ENCODE results near the gene AKAP9.

DNA sequence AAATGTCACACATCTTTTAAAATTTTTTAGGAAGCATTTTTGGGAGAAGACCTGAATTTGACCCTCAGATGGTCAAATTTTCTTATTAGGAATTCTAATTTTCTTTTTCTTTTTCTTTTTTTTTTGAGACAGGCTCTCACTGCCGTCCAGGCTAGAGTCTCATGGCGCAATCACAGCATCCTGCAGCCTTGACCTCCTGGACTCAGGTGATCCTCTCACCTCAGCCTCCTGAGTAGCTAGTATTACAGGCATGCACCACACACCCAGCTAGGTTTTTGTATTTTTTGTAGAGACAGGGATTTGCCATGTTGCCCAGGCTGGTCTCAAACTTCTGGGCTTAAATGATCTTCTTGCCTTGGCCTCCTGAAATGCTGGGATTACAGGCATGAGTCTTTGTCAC is 65.4 kb downstream of the AKAP9 start:
- TF ChIP-seq EZH2 (IDR thresholded peaks at IDR 0.05; ENCODE audit: low read depth): no peak
- TF ChIP-seq, protein P1, sequence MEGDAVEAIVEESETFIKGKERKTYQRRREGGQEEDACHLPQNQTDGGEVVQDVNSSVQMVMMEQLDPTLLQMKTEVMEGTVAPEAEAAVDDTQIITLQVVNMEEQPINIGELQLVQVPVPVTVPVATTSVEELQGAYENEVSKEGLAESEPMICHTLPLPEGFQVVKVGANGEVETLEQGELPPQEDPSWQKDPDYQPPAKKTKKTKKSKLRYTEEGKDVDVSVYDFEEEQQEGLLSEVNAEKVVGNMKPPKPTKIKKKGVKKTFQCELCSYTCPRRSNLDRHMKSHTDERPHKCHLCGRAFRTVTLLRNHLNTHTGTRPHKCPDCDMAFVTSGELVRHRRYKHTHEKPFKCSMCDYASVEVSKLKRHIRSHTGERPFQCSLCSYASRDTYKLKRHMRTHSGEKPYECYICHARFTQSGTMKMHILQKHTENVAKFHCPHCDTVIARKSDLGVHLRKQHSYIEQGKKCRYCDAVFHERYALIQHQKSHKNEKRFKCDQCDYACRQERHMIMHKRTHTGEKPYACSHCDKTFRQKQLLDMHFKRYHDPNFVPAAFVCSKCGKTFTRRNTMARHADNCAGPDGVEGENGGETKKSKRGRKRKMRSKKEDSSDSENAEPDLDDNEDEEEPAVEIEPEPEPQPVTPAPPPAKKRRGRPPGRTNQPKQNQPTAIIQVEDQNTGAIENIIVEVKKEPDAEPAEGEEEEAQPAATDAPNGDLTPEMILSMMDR (conservative IDR thresholded peaks at IDR 0.05): no peak

Measured in PC-9 (cell line).